EL (cell line): ENCODE results near the gene STARD4.

Experiments used
- DNase-seq: peaks from one replicate; pipeline ENCODE4 v3.0.0-alpha.2; 2016

The STARD4 gene, protein sequence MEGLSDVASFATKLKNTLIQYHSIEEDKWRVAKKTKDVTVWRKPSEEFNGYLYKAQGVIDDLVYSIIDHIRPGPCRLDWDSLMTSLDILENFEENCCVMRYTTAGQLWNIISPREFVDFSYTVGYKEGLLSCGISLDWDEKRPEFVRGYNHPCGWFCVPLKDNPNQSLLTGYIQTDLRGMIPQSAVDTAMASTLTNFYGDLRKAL

GRCh38 chr5:111512375-111513130, at the start of gene STARD4:
Gene STARD4 (minus strand): TSS chr5:111512535. CDS start chr5:111507433, 5,102 bp downstream.
- peak; percentile 97 for DNase-seq

- DNase-seq: no peak
Observed at GRCh38 chr5:111559680-111560079, 47.3 kb upstream of the STARD4 start.

GRCh38 chr5:111557686-111558085, 45.4 kb upstream of the STARD4 start:
- DNase-seq: no peak

DNA sequence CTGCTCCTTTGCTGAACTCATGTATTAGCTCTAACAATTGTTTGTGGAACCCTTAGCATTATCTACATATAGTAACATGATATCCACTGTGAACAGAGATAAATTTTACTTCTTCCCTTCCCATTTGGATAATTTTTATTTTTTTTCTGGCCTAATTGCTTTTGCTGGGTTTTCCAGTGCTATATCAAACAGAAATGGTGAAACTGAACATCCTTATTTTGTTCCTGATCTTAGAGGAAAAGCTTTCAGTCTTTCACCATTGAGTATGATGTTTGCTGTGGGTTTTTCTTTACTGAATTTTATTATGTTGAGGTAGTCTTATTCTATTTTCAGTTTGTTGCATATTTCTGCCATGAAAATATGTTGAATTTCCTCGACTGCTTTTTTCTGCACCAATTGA, 44.8 kb upstream of the STARD4 start:
- DNase-seq: no peak

DNA sequence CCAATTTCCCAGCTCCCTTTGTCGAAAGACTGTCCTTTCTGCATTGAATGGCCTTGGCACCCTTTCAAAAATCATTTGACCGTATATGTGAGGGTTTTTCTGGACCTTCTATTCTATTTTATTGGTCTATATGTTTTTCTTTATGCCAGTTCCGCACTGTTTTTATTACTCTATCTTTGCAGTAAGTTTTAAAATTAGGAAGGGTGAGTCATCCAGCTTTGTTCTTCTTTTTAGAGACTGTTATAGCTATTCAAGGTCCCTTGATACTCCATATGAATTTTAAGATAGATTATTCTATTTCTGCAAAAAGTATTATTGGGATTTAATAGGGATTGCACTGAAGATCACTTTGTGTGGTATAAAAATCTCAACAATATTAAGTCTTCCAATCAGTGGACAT, 44.2 kb upstream of the STARD4 start:
- DNase-seq: no peak

DNA sequence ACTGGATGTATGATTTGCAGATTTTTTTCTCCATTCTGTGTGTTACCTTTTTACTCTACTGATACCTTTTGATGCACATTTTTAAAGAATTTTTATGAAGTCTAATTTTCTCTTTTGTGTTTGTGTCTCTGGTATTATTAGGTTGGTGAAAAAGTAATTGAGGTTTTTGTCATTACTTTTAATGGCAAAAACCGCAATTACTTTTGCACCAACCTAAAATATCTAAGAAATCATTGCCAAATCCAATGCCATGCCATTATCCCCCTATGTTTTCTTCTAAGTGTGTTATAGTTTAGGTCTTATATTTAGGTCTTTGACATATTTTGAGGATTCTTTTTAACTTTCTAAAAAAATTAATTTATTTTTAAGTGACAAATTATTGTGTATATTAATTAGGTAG, 43.4 kb upstream of the STARD4 start:
- DNase-seq: no peak

- no peak for DNase-seq
Observed at GRCh38 chr5:111553868-111554267, 41.5 kb upstream of the STARD4 start.

DNA sequence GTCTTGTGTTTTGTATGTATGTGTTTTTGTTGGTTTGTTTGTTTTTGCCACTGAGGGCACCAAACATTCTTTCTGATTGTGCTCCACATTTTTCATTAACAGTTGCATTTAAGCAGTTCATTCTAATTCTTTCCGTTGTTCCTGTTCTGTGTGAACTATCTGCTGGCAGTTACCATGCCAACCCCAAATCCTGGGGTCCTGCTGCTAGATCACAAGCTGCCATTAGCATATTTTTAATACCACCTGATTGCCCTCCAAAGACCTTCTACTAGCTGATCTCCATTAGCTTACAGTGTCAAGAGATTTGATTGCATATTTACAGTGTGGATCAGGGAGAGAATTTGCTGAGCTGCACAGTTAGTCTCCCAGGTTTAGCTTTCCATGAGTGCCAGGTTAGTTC, 40.6 kb upstream of the STARD4 start:
- DNase-seq: no peak

DNA sequence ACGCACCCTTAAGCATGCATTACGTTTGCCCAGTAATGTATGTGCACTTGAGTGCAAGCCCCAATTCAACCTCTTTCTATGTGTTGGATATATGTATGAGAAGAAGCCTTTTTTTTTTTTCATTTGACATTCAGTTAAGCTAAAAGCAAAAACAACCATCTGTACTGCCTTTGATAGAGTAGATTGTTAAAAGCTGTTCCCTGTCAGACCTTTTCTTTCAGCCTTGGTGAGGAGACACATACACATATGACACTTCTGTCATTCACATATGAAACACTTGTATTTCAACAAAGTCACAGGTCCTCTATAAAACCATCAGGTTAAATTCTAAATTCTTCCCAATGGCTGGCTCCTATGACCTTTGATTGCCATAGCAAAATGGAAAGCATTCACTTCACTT, 40.2 kb upstream of the STARD4 start:
- DNase-seq: no peak

DNA sequence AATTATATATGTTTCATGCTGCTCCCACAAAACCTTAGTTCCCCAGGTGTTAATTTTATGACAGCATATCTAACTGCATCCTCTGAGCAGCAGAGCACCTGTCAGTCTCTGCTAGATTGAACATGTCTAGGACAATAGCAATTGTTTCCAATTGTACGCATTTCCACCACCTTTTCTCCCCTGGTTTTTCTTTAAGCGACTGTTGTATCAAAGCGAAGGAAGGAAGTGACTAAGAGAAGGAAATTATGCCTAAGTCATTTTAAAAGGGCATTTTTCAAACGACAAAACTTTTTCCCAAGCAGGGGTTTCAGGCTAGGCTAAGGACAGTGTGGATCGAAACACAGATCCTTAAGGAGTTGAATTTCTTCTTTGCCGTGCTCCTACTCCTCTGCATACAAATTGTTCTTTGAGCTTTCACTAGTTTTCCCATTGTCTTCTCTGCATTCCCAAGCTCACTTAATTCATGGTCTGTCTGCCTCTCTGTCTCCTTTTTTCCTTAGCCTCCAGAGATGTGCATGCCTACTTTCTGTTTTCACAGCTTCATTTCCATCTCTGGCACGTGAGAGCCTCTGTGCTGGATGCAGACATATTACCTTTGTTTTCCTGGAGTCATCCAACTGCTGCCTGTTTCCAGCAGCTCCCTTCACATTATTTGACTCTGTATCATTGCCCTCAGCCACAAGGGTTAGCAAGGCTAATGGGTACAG, 39.4 kb upstream of the STARD4 start:
- no peak for DNase-seq

GRCh38 chr5:111551161-111551560, 38.8 kb upstream of the STARD4 start:
- DNase-seq: no peak

GRCh38 chr5:111550282-111551020, 38.1 kb upstream of the STARD4 start:
- DNase-seq: peak; percentile 96

GRCh38 chr5:111548992-111549649, 36.8 kb upstream of the STARD4 start:
- no peak for DNase-seq

DNA sequence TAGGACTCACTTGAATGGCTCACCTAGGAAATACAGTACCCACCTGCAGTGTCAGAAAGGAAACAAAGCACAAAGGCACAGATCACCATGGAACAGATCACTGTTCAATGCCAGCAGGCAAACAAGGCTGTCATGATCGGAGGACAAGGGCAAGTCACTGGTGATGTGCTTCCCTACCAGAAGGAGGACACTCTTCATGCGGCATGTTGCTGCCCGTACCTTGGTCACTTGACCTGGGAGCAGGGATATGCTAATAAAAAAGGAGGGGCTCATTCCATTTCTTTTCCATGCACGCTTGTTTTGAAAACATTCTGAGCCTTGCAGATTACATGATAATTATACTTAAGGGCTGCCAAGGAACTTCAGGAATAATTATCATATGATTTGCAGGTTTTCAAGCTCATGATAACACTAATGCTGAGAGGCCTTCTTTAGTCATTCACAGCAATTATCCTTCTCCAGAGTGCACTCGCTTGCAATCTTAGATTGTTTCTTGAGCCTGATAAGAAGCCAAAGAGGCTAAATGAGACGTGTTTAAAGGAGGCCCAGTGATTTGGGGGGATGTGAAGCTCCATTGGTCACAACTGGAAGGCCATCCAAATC, 36.1 kb upstream of the STARD4 start:
- no peak for DNase-seq

- DNase-seq: no peak
Observed at GRCh38 chr5:111545031-111545430, 32.7 kb upstream of the STARD4 start.

DNA sequence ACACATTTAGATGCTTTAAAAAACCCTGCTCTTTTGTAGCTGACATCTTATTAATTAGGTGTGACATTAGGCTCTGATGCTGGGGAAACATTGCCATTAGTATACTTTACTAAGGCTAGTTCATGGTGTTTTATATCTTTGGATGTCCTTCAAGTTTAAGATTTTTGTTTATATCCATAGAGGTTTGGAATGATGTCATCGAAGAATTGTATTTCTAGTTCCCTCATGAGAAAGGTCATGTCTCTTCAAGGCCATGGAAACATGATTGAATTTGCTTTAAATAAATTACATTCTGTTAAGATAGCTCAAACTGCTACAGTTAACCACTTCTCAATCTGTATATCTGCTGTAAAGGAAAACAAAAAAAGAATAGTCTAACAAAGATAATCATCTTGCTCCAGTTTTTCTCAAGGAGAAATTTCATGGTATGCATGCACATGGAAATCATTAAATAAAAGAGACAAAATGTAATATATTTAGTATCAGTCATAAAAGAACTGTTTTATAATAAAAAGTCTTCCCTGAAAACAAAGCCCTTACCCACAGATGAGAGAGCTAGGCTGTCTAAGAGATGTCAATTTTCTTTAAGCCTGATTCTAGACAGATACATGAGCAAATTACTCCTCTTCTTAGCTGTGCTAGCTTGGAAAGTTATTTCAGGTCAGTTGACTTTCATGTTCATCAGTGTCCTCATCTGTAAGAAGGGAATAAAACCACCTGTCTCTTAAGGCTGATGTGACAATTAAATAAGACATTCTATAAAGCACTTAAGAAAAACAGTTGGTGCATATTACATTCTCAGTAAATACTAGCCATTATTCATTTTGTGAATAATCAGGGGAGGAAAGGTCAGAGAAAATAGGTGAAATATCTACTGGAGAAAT, 25.0 kb upstream of the STARD4 start:
- DNase-seq: no peak

DNA sequence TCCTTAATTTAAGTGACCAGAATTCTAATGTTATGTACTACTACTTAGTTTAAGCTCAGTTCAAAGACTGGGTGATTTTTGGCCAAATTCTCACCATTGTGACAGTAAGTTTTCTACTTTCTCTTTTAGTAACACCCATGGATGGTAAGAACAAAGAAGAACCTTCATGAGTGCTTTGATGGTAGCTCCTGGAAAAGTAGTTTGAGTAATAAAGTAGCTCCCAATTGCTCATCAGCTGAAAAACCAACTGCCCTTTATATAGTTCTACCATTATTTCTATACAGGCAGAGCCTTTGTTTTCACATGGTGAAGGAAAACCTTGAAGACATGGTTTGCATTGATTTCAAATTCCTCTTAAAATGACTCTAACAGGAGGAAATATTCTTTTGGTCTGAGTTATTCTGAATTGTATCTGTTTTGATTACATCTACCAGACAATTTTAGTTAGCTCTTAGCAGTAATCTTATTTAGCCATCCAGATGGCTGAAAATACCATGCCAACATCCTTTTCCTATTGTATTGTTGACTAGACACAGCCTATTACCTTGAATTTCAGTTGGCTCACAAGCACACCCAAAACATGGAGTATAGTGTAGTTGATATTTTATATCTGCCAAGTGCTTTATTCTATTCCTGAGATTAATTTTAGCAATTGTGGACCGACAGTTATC, 23.7 kb upstream of the STARD4 start:
- no peak for DNase-seq

DNA sequence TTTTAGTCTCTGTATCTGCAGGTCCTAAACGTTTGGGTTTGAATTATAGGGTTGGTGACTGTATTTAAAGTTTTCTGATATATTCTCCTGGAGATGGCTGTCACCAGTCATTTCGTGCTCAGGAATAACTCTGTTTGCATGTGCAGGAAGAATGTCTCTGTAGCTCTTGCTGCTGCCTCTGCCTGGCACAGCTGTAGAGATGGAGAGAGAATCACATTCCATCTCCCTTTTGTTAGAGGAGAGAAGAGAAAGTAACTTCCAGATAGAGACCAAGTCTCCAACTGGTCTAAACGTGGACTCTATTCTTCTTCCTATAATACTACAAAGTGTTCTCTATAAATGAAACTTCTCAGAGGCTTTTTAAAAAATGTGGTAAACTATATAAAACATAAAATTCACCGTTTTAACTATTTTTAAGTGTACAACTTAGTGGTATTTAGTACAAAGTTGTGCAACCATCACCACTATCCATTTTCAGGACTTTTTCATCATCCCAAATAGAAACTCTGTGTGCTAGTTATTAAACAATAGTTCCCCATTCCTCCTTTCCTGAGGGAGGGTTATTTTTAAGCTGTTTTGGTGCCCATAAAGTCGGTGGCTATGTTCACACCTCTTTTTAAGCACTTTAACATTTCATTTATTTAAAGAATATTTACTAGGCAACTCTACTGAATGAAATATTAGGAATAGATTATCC, 20.7 kb upstream of the STARD4 start:
- no peak for DNase-seq

DNA sequence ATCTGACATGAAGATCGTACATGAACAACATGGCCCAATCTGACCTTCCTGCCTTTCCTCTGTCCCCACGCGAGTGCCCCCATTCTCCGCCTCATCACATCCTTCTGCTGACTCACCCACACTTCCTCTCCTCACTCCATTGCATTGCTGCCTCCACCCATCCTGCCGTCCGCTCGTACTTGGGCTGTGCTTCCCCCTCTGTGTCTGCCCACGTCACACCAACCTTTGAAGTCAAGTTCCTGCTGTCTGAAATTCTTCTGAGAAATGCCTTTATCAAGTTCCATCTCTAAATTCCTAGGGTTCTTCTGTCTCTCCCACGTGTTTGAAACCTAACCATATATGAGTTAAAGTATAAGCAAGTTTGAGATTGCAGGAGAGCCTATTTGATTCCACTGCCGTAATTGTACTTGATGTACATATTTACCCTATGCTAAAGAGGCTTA, 18.0 kb upstream of the STARD4 start:
- DNase-seq: peak; percentile 83

DNA sequence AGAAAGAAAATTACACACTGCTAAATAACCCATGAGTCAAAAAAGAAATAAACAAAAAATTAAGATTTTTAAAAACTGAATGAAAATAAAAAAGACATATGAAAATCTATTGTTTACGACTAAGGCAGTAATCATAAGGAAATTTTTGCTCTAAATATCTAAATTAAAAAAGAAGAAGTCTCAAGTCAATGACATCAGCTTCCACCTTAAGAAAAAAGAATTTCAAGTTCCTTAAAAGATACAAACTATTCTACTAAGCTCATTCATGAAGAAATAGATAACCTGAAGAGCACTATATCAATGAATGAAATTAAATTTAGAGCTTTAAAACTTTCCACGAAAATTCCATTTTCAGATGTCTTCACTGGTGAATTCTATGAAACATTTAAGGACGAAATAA, 15.7 kb upstream of the STARD4 start:
- DNase-seq: no peak
